ENCODE data around the gene SLC47A2. TPM values are rescaled to one million over a fixed set of nuclear protein-coding genes. Genes with fewer than 3 reads are reported as not detected.
A peak's percentile ranks its signal among the peaks of the same experiment; 100 is the strongest.

Gene SLC47A2
- total and polyA plus RNA-seq, 4 donors: 0.10 TPM; not detected in 3

- ATAC-seq (ENCODE audit: low FRiP score): no peak
- Histone ChIP-seq H3K27me3 (ENCODE audit: control insufficient read depth in 1 of 2, insufficient read depth in 2 of 2, low read length in 1 of 2) (no peaks in the 10 kb centered on the region), H3K36me3 (ENCODE audit: control insufficient read depth in 1 of 2, insufficient read depth in 2 of 2, low read length in 1 of 2) (no peaks in the 10 kb centered on the region), H3K4me3 (ENCODE audit: low read length in 2 of 2) (no peak overlapping the region), H3K9me3 (ENCODE audit: control insufficient read depth, low read length) (no peaks in the 10 kb centered on the region), H3K4me1 (ENCODE audit: control insufficient read depth in 1 of 2, insufficient read depth in 2 of 2, low read length in 2 of 2) (no peaks in the 10 kb centered on the region), H3K27ac (ENCODE audit: low read depth in 1 of 2, low read length in 2 of 2) (no peak overlapping the region)
- intact Hi-C loops (cut with DNase I): no loop called here
- no peak for DNase-seq
- WGBS, 2 donors: 94% methylated on average over 10 of the region's 10 CpGs
These were observed 1.1 kb upstream of the SLC47A2 start for GRCh38 chr17:19717411-19717908.

DNA sequence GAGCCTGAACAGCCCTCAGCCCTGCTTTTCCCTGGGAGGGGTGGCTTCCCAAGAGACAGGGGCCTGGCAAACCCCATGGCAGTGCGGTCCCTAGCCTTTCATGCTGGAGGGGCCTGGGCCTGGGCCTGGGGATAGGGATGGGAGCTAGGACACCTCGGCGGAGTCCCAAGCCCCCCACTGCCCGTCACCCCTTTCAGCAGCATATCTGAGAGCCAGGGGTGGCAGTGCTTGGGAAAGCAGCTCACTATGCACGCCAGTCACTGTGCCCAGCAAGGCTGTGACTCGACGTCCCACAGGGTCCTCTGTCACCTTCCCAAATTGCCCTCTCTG, 612 bp upstream of the SLC47A2 start:
- no peak for DNase-seq
- H3K27ac ChIP-seq (ENCODE audit: low read depth in 1 of 2, low read length in 2 of 2): no peak overlapping the region
- H3K4me1 ChIP-seq (ENCODE audit: control insufficient read depth in 1 of 2, insufficient read depth in 2 of 2, low read length in 2 of 2): no peaks in the 10 kb centered on the region
- 94 to 96% methylated on average over 7 of the region's 7 CpGs for WGBS, 2 donors
- H3K4me3 ChIP-seq (ENCODE audit: low read length in 2 of 2): no peak overlapping the region
- no peak for ATAC-seq (ENCODE audit: low FRiP score)
- no peaks in the 10 kb centered on the region for H3K36me3 ChIP-seq (ENCODE audit: control insufficient read depth in 1 of 2, insufficient read depth in 2 of 2, low read length in 1 of 2)
- no peaks in the 10 kb centered on the region for H3K9me3 ChIP-seq (ENCODE audit: control insufficient read depth, low read length)
- intact Hi-C loops (cut with DNase I): no loop called here
- H3K27me3 ChIP-seq (ENCODE audit: control insufficient read depth in 1 of 2, insufficient read depth in 2 of 2, low read length in 1 of 2): no peaks in the 10 kb centered on the region

DNA sequence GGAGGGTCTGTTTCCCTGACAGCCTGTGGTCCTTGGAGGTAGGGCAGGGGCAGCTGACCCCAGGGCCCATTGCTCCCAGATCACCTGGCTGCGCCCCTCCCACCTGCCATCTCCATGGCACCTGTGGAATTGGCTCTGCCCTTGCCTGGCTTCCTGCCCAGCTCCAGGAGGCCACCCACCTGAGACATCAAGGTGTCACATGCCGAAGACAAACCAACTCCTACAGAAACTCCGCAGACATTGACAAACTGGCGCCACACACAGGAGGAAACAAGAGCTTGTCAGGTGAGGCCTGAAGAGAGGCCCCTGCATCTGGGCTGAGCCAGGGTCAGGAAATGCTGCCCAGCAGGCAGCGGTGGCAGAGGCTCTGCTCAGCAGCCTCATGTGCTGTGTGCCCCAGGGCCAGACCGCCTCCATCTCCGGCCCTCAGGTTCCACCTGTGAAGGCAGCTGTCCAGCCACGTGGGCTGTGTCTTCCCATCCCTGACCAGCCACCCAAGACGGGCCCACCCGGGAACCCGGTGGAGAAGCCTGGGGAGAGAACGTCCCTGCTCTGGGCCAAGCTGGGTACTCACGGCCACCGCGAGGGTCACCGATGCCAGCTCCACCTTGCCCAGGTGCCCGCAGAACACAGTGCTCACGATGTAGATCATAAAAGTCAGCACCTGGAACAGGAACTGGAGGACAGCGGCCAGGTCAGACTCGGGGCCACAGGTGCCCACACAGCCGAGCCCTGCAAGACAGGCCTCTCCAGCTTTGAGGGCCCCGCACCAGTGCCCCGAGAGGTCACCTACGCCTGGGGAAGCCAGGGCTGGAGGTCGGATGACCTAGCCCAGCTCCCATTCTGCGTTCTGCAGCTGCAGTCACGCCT, 1.6 kb downstream of the SLC47A2 start:
- Histone ChIP-seq H3K9me3 (ENCODE audit: control insufficient read depth, low read length) (no peaks in the 10 kb centered on the region), H3K27me3 (ENCODE audit: control insufficient read depth in 1 of 2, insufficient read depth in 2 of 2, low read length in 1 of 2) (no peaks in the 10 kb centered on the region), H3K4me1 (ENCODE audit: control insufficient read depth in 1 of 2, insufficient read depth in 2 of 2, low read length in 2 of 2) (no peaks in the 10 kb centered on the region), H3K4me3 (ENCODE audit: low read length in 2 of 2) (no peak overlapping the region), H3K27ac (ENCODE audit: low read depth in 1 of 2, low read length in 2 of 2) (no peak overlapping the region), H3K36me3 (ENCODE audit: control insufficient read depth in 1 of 2, insufficient read depth in 2 of 2, low read length in 1 of 2) (no peaks in the 10 kb centered on the region)
- WGBS, 2 donors: 94 to 96% methylated on average over 27 of the region's 27 CpGs
- intact Hi-C loops (cut with DNase I): no loop called here
- ATAC-seq (ENCODE audit: low FRiP score): peak; percentile 57
- DNase-seq: no peak

DNA sequence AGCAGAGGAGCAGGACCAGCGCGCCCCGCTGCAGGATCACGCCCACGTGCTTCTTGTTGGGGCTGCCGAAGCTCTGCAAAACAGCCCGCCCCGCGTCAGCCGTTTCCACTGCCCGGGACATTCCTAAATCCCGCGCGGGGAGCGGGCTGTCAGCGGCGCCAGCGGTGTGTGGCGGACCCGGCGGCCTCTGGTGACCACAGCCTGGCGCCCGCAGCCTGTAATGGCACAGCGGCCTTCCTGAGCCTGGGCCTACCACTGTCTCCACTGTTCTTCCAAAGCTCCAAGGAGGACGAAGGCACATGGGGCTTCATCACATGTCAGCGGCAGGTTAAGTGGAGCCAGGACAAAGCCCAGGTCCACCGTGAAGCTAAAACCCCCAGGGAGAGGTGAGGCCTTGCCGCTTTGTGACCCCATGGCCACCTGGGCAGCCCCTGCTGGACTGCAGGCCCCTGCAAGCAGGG, 2.5 kb downstream of the SLC47A2 start:
- ATAC-seq (ENCODE audit: low FRiP score) (no peak), DNase-seq (no peak)
- Histone ChIP-seq H3K27ac (ENCODE audit: low read depth in 1 of 2, low read length in 2 of 2) (no peak overlapping the region), H3K9me3 (ENCODE audit: control insufficient read depth, low read length) (no peaks in the 10 kb centered on the region), H3K27me3 (ENCODE audit: control insufficient read depth in 1 of 2, insufficient read depth in 2 of 2, low read length in 1 of 2) (no peaks in the 10 kb centered on the region), H3K36me3 (ENCODE audit: control insufficient read depth in 1 of 2, insufficient read depth in 2 of 2, low read length in 1 of 2) (no peaks in the 10 kb centered on the region), H3K4me1 (ENCODE audit: control insufficient read depth in 1 of 2, insufficient read depth in 2 of 2, low read length in 2 of 2) (no peaks in the 10 kb centered on the region), H3K4me3 (ENCODE audit: low read length in 2 of 2) (no peak overlapping the region)
- 87 to 91% methylated on average over 28 of the region's 28 CpGs for WGBS, 2 donors
- intact Hi-C loops (cut with DNase I): no loop called here

- Histone ChIP-seq H3K27ac (ENCODE audit: low read depth in 1 of 2, low read length in 2 of 2) (no peak overlapping the region), H3K9me3 (ENCODE audit: control insufficient read depth, low read length) (no peaks in the 10 kb centered on the region), H3K36me3 (ENCODE audit: control insufficient read depth in 1 of 2, insufficient read depth in 2 of 2, low read length in 1 of 2) (no peaks in the 10 kb centered on the region), H3K4me3 (ENCODE audit: low read length in 2 of 2) (no peak overlapping the region), H3K4me1 (ENCODE audit: control insufficient read depth in 1 of 2, insufficient read depth in 2 of 2, low read length in 2 of 2) (no peaks in the 10 kb centered on the region), H3K27me3 (ENCODE audit: control insufficient read depth in 1 of 2, insufficient read depth in 2 of 2, low read length in 1 of 2) (no peaks in the 10 kb centered on the region)
- DNase-seq (no peak), ATAC-seq (ENCODE audit: low FRiP score) (no peak)
- whole genome bisulfite sequencing, 2 donors: 83 to 87% methylated on average over 16 of the region's 16 CpGs
- intact Hi-C loops (cut with DNase I): no loop called here
These were observed 2.9 kb downstream of the SLC47A2 start for GRCh38 chr17:19713462-19713861.

DNA sequence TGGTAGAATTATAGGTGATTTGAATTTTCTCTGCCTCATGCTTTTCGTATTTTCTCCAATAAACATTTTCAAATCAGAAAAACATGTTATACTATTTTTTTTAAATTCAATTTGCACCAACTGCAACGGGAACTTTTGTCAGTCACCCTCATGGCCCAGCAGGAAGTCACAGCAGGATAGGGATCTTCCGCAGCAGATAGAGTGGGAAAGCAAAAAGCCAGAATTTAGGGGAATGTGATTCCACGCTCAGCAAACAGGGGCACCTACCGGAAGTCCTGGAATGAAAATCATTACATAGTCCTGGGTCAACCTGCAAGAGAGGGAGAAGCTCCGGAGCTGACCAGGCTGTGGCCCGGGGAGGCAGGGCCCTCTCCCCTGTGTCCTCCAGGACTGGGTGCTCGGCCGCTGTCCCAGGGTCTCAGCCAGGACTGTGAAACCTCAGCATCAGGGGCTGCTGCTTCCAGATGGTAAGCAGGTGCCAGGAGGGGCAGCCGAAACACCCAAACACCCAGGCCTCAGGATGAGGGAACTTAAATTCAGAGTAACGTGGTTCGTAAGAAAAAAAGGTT, 3.9 kb downstream of the SLC47A2 start:
- WGBS, 2 donors: 81 to 87% methylated on average over 12 of the region's 12 CpGs
- DNase-seq (no peak), ATAC-seq (ENCODE audit: low FRiP score) (no peak)
- Histone ChIP-seq H3K4me3 (ENCODE audit: low read length in 2 of 2) (no peak overlapping the region), H3K4me1 (ENCODE audit: control insufficient read depth in 1 of 2, insufficient read depth in 2 of 2, low read length in 2 of 2) (no peaks in the 10 kb centered on the region), H3K27ac (ENCODE audit: low read depth in 1 of 2, low read length in 2 of 2) (no peak overlapping the region), H3K9me3 (ENCODE audit: control insufficient read depth, low read length) (no peaks in the 10 kb centered on the region), H3K27me3 (ENCODE audit: control insufficient read depth in 1 of 2, insufficient read depth in 2 of 2, low read length in 1 of 2) (no peaks in the 10 kb centered on the region), H3K36me3 (ENCODE audit: control insufficient read depth in 1 of 2, insufficient read depth in 2 of 2, low read length in 1 of 2) (no peaks in the 10 kb centered on the region)
- intact Hi-C loops (cut with DNase I): no loop called here

GRCh38 chr17:19709841-19710240, 6.5 kb downstream of the SLC47A2 start:
- DNase-seq (no peak), ATAC-seq (ENCODE audit: low FRiP score) (no peak)
- H3K27me3 ChIP-seq (ENCODE audit: control insufficient read depth in 1 of 2, insufficient read depth in 2 of 2, low read length in 1 of 2): no peaks in the 10 kb centered on the region
- H3K9me3 ChIP-seq (ENCODE audit: control insufficient read depth, low read length): no peaks in the 10 kb centered on the region
- H3K4me1 ChIP-seq (ENCODE audit: control insufficient read depth in 1 of 2, insufficient read depth in 2 of 2, low read length in 2 of 2): no peaks in the 10 kb centered on the region
- WGBS, 2 donors: 90 to 94% methylated on average over 3 of the region's 3 CpGs
- H3K27ac ChIP-seq (ENCODE audit: low read depth in 1 of 2, low read length in 2 of 2): no peak overlapping the region
- no peak overlapping the region for H3K4me3 ChIP-seq (ENCODE audit: low read length in 2 of 2)
- H3K36me3 ChIP-seq (ENCODE audit: control insufficient read depth in 1 of 2, insufficient read depth in 2 of 2, low read length in 1 of 2): no peaks in the 10 kb centered on the region
- intact Hi-C loops (cut with DNase I): no loop called here

GRCh38 chr17:19708431-19709175, 7.8 kb downstream of the SLC47A2 start:
- Histone ChIP-seq H3K4me1 (ENCODE audit: control insufficient read depth in 1 of 2, insufficient read depth in 2 of 2, low read length in 2 of 2) (no peaks in the 10 kb centered on the region), H3K36me3 (ENCODE audit: control insufficient read depth in 1 of 2, insufficient read depth in 2 of 2, low read length in 1 of 2) (no peaks in the 10 kb centered on the region), H3K4me3 (ENCODE audit: low read length in 2 of 2) (no peak overlapping the region), H3K9me3 (ENCODE audit: control insufficient read depth, low read length) (no peaks in the 10 kb centered on the region), H3K27ac (ENCODE audit: low read depth in 1 of 2, low read length in 2 of 2) (no peak overlapping the region), H3K27me3 (ENCODE audit: control insufficient read depth in 1 of 2, insufficient read depth in 2 of 2, low read length in 1 of 2) (no peaks in the 10 kb centered on the region)
- ATAC-seq (ENCODE audit: low FRiP score): no peak
- 93 to 96% methylated on average over 6 of the region's 6 CpGs for WGBS, 2 donors
- intact Hi-C loops (cut with DNase I): no loop called here
- no peak for DNase-seq

Measured in aorta (tissue), 5 donors.